Esophagus squamous epithelium (tissue), 5 donors: Measurements from ENCODE around the gene MYCBP2. TPM values are rescaled to one million over a fixed set of nuclear protein-coding genes. Genes with fewer than 3 reads are reported as not detected.

Experiments
- DNase-seq: peaks from one replicate; lab custom pipeline; 2025; lab: John Stamatoyannopoulos, UW
- H3K27ac ChIP-seq, 4 donors: fragments of 200-600 bp; sonication (generic); one replicate each; pipeline ENCODE4 v1.5.1; 2016 to 2019; ENCODE audit warnings: mild to moderate bottlenecking in 1 of 4
- H3K27me3 ChIP-seq, 4 donors: fragments of 200-600 bp; sonication (generic); 1 replicate in 3 of 4; 2 replicates in 1 of 4; pipeline versions ENCODE4 v1.5.1 to v1.6.0; 2017 to 2021; ENCODE audit warnings: antibody characterized with exemption in 1 of 4
- H3K36me3 ChIP-seq, 3 donors: fragments of 200-600 bp; sonication (generic); one replicate each; pipeline ENCODE4 v1.5.1; 2016 to 2019
- H3K4me1 ChIP-seq, 3 donors: fragments of 200-600 bp; sonication (generic); one replicate each; pipeline ENCODE4 v1.5.1; 2017 to 2019
- H3K4me3 ChIP-seq, 4 donors: fragments of 200-600 bp; sonication (generic); 1 replicate in 3 of 4; 2 replicates in 1 of 4; pipeline ENCODE4 v1.5.1; 2016 to 2019; ENCODE audit warnings: mild to moderate bottlenecking in 2 of 4, moderate library complexity in 1 of 4
- H3K9me3 ChIP-seq, 3 donors: fragments of 200-600 bp; sonication (generic); one replicate each; pipeline ENCODE4 v1.5.1; 2016 to 2019
- POLR2A ChIP-seq, 4 donors: fragments of 450-650 bp; IDR thresholded peaks; one replicate each; pipeline ENCODE4 v1.6.1; 2017; ENCODE audit warnings: antibody characterized with exemption in 4 of 4, mild to moderate bottlenecking in 4 of 4, moderate library complexity in 3 of 4
- WGBS, 2 donors: methylation state at CpG; one replicate each; pipeline ENCODE4 v1.1.5; 2018; 5-methylcytosine and 5-hydroxymethylcytosine counted together
- intact Hi-C: fragments of 100-400 bp; cut with DNase I; formaldehyde crosslinking; loops from one replicate; pipeline ENCODE4 v1.15.0; 2022
- total RNA-seq, 4 donors: library from RNA; depleted of rRNA; stranded (reverse); fragments of >200 nt; gene quantifications; one replicate each; pipeline ENCODE4 v1.1.0, GENCODE V29; 2016
- TF ChIP-seq, protein P1 (sequence below), 6 experiments: fragments of 450-650 bp in 4 of 6; fragments of 200-600 bp in 2 of 6; sonication (generic) in 2 of 6; IDR thresholded peaks; one replicate each; pipeline ENCODE4 v1.5.1; 2016 to 2019; ENCODE audit warnings: antibody characterized with exemption in 6 of 6, mild to moderate bottlenecking in 4 of 6, moderate library complexity in 4 of 6
- donor health status: DM: yes; HTN: yes; CAD: no.

The MYCBP2 gene
- total RNA-seq, 4 donors from 2014 or later: 80.9 to 167 (median 130) TPM

DNA sequence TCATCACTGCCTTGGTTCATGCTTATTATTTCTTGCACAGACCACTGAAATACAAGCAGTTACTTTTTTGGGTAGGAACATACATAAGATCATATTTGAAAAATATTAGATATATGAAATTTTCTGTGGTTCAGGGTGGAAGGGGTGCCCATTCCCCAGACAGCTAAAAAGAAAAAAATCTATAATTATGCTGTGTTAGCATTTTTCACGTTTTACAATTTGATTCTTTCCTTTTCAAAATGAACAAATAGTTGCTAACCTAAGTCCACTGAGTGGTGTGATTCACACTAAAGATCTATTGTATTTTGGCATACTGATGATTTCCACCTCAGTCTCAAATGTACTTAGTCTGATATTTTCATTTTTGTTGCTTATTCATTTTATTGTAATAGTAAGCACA lies 233.2 kb downstream of the MYCBP2 start:
- WGBS, 2 donors: 39 to 48% methylated on average over 1 of the region's 1 CpG
- no peak overlapping the region for H3K27ac ChIP-seq
- peaks cover 0 to 99% (median 8%) of the 10 kb centered on the region in 3 donors for H3K36me3 ChIP-seq

DNA sequence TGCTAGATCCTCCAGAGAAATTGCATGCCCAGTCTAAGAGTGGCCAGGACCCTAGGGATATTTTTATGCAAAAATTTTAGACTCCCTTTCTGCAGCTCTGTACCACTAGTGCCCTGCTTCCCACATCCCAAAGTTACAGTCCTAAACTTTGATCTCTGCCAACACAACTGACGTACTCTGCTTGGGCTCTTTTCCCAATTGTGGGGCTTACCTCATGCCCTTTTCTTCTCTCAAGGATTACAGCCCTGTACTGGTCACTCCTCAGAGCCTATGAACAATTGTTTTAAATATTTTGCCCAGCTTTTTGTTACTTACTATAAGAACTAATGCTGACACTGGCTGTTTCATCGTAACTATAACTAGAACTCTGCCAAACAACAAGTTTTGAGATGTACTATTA lies 242.1 kb downstream of the MYCBP2 start:
- no peaks in the 10 kb centered on the region for H3K9me3 ChIP-seq
- H3K36me3 ChIP-seq: peaks cover 12 to 99% (median 18%) of the 10 kb centered on the region in 3 donors
- no peak for DNase-seq
- 93 to 98% methylated on average over 2 of the region's 2 CpGs for WGBS, 2 donors
- intact Hi-C loops: no loop called here
- no peaks in the 10 kb centered on the region for H3K27me3 ChIP-seq
- no peaks in the 10 kb centered on the region for H3K4me1 ChIP-seq
- H3K4me3 ChIP-seq: no peak overlapping the region
- no peak overlapping the region for H3K27ac ChIP-seq
- TF ChIP-seq, protein P1, sequence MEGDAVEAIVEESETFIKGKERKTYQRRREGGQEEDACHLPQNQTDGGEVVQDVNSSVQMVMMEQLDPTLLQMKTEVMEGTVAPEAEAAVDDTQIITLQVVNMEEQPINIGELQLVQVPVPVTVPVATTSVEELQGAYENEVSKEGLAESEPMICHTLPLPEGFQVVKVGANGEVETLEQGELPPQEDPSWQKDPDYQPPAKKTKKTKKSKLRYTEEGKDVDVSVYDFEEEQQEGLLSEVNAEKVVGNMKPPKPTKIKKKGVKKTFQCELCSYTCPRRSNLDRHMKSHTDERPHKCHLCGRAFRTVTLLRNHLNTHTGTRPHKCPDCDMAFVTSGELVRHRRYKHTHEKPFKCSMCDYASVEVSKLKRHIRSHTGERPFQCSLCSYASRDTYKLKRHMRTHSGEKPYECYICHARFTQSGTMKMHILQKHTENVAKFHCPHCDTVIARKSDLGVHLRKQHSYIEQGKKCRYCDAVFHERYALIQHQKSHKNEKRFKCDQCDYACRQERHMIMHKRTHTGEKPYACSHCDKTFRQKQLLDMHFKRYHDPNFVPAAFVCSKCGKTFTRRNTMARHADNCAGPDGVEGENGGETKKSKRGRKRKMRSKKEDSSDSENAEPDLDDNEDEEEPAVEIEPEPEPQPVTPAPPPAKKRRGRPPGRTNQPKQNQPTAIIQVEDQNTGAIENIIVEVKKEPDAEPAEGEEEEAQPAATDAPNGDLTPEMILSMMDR (IDR thresholded peaks at IDR 0.05): no peak
- TF ChIP-seq POLR2A (IDR thresholded peaks at IDR 0.05): no peak

More for the DNA sequence above, 233.2 kb downstream of the MYCBP2 start:
- no peak for TF ChIP-seq POLR2A (IDR thresholded peaks at IDR 0.05)
- TF ChIP-seq, protein P1 (IDR thresholded peaks at IDR 0.05): no peak
- Histone ChIP-seq H3K4me3 (no peak overlapping the region), H3K9me3 (no peaks in the 10 kb centered on the region), H3K27me3 (no peaks in the 10 kb centered on the region), H3K4me1 (no peaks in the 10 kb centered on the region)
- intact Hi-C loops: no loop called here
- no peak for DNase-seq

DNA sequence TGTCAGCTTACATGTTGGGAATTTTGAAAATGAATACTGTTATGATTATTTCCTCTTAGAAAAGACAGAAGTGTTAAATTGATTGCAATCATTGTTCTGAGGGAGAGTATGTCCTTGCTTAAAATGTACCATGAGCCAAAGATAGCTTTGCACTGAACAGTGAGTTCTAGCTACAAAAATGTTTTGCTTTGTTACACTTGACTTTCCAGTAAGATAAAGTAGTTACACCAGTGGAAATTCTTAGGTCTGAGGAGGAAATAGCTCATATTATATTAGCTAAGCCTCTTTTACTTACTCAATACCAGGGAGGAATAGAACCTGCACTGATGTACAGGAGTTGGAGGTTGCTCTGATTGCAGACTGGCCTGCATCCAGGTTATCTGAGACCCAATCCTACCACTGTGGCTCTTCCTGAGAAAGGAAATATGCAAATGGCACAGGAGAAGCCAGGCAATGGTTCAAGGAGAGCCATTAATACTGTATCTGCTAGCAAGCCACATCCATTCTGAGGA lies 246.9 kb downstream of the MYCBP2 start:
- H3K4me1 ChIP-seq: no peaks in the 10 kb centered on the region
- H3K27ac ChIP-seq: no peak overlapping the region
- intact Hi-C loops: no loop called here
- H3K4me3 ChIP-seq: no peak overlapping the region
- DNase-seq: no peak
- H3K36me3 ChIP-seq: peaks cover 9 to 100% (median 13%) of the 10 kb centered on the region in 3 donors
- TF ChIP-seq POLR2A (IDR thresholded peaks at IDR 0.05): no peak
- TF ChIP-seq, protein P1 (IDR thresholded peaks at IDR 0.05): no peak
- no peaks in the 10 kb centered on the region for H3K27me3 ChIP-seq
- no peaks in the 10 kb centered on the region for H3K9me3 ChIP-seq

DNA sequence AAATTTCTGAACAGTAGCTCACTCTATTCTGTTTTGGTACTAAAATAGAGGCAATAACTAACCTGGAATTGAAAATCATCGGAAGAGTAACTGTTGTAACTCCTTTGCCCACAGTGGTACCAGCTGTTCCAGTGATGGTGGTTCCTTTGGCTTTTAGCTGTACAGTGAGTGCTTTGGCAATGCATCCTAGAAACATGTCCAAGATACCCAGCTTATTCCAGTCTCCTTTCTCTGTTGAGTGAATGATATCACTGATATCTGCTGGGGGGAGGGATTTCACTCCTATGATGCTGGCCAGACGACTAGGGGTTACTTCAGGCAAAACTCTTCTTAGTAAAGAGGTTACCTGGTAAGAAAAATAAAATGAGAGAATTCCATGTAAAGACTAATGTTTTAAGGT lies 259.4 kb downstream of the MYCBP2 start:
- WGBS, 2 donors: 98 to 100% methylated on average over 2 of the region's 2 CpGs
- DNase-seq: no peak
- Histone ChIP-seq H3K36me3 (peaks cover 0 to 100% (median 21%) of the 10 kb centered on the region in 3 donors), H3K9me3 (no peaks in the 10 kb centered on the region), H3K4me3 (no peak overlapping the region), H3K4me1 (no peaks in the 10 kb centered on the region), H3K27me3 (no peaks in the 10 kb centered on the region), H3K27ac (no peak overlapping the region)
- intact Hi-C loops: no loop called here
- TF ChIP-seq POLR2A (IDR thresholded peaks at IDR 0.05): no peak
- TF ChIP-seq, protein P1 (IDR thresholded peaks at IDR 0.05): no peak

DNA sequence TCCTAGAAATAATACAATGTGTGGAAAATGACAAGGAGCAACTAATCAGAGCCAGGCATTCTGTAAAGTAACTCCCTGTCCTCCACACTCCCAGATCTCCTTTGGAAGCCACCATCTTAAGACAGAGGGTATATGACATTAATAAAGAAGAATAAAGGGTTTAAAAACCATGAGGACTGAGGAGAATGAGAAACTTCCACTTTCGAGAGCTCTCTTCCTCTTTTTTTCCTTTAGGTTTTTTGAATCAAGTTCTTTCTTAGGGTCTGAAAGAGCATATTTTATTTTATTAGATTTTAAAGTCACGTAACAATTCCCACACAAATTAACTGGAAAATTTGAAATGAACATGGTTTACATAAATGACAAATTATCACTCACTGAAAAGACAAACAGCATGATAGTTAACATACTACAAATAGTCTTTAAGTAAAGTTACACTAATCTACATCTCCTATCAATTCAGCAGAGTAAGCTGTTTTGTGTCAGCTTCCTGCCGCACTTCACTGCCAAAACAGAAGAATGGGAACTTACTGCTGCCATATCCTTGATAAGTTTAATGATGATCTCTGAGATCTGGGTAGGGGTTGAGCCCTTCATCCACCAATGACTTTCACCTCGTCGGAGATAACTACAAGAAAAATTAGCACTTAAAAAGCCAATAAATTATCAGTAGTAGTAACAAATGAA lies 261.3 kb downstream of the MYCBP2 start:
- TF ChIP-seq POLR2A (IDR thresholded peaks at IDR 0.05): no peak
- TF ChIP-seq, protein P1 (IDR thresholded peaks at IDR 0.05): no peak
- Histone ChIP-seq H3K4me1 (no peaks in the 10 kb centered on the region), H3K36me3 (peaks cover 0 to 100% (median 24%) of the 10 kb centered on the region in 3 donors), H3K27me3 (no peaks in the 10 kb centered on the region), H3K4me3 (no peak overlapping the region), H3K27ac (no peak overlapping the region), H3K9me3 (no peaks in the 10 kb centered on the region)
- 80 to 85% methylated on average over 5 of the region's 5 CpGs for WGBS, 2 donors
- intact Hi-C loops: no loop called here
- DNase-seq: no peak
